Stimulated activated naive CD8-positive, alpha-beta T cell treated with anti-CD3 and anti-CD28 coated beads, Interleukin-15, amount 100 ng/mL, for 72 hours (primary cell): Measurements from ENCODE around the gene SUSD4.

Experiments used
- ATAC-seq: fragments of 150-1000 bp; cut with Tn5 transposase; 2 replicates; pipeline ENCODE4 v1.10.0; 2021; ENCODE audit warnings: mild to moderate bottlenecking, moderate library complexity
- DNase-seq, 2 donors: peaks; one replicate each; pipeline ENCODE4 v3.0.0; 2021 to 2022
- H3K27ac Mint-ChIP-seq, 2 donors: one replicate each; pipeline ENCODE4 v1.8.0; 2022; ENCODE audit warnings: mild to moderate bottlenecking in 2 of 2, mixed read lengths in 2 of 2, moderate library complexity in 2 of 2
- H3K27me3 Mint-ChIP-seq: one replicate; pipeline ENCODE4 v1.8.0; 2022; ENCODE audit warnings: mixed read lengths
- H3K4me1 Mint-ChIP-seq: one replicate; pipeline ENCODE4 v1.8.0; 2022; ENCODE audit warnings: mild to moderate bottlenecking, mixed read lengths
- H3K4me3 Mint-ChIP-seq, 2 donors: one replicate each; pipeline ENCODE4 v1.8.0; 2022; ENCODE audit warnings: mild to moderate bottlenecking in 2 of 2, mixed read lengths in 2 of 2, moderate library complexity in 1 of 2
- H3K9me3 Mint-ChIP-seq, 2 donors: one replicate each; pipeline ENCODE4 v1.8.0; 2022; ENCODE audit warnings: mixed read lengths in 2 of 2

Gene SUSD4

GRCh38 chr1:223386013-223386412, 22.0 kb upstream of the SUSD4 start:
- Mint-ChIP-seq H3K9me3 (no peaks in the 10 kb centered on the region), H3K27ac (no peak overlapping the region), H3K4me1 (no peaks in the 10 kb centered on the region), H3K4me3 (no peak overlapping the region), H3K27me3 (peaks cover 14% of the 10 kb centered on the region)
- DNase-seq (no peak), ATAC-seq (no peak)

- Mint-ChIP-seq H3K9me3 (peaks cover 13% of the 10 kb centered on the region in 2 donors), H3K27me3 (peaks cover 8% of the 10 kb centered on the region)
Measured at GRCh38 chr1:223378754-223379153, 14.8 kb upstream of the SUSD4 start.

GRCh38 chr1:223374064-223374610, 10.2 kb upstream of the SUSD4 start:
- H3K27ac Mint-ChIP-seq = no peak overlapping the region
- no peak overlapping the region for H3K4me3 Mint-ChIP-seq
- H3K4me1 Mint-ChIP-seq = no peaks in the 10 kb centered on the region
- ATAC-seq (no peak), DNase-seq (no peak)
- peaks cover 8% of the 10 kb centered on the region for H3K27me3 Mint-ChIP-seq
- peaks cover 13 to 15% of the 10 kb centered on the region in 2 donors for H3K9me3 Mint-ChIP-seq

More at GRCh38 chr1:223378754-223379153, 14.8 kb upstream of the SUSD4 start:
- no peak for ATAC-seq
- DNase-seq = no peak
- Mint-ChIP-seq H3K4me3 (no peak overlapping the region), H3K27ac (no peak overlapping the region), H3K4me1 (no peaks in the 10 kb centered on the region)

GRCh38 chr1:223364685-223365382, 858 bp upstream of the SUSD4 start:
- H3K27me3 Mint-ChIP-seq = peaks cover 38% of the 10 kb centered on the region
- ATAC-seq (peak; percentile 33), DNase-seq (peak; percentile 13 to 33)
- H3K4me1 Mint-ChIP-seq = peaks cover 26% of the 10 kb centered on the region
- H3K4me3 Mint-ChIP-seq = peak overlapping the region; percentile 76 to 85
- H3K27ac Mint-ChIP-seq = peak overlapping the region in 1 of 2 donors; percentile 59
- H3K9me3 Mint-ChIP-seq = no peaks in the 10 kb centered on the region

- peaks cover 38% of the 10 kb centered on the region for H3K27me3 Mint-ChIP-seq
- H3K4me3 Mint-ChIP-seq = peak overlapping the region; percentile 93 to 96
- ATAC-seq = peak; percentile 60
- H3K27ac Mint-ChIP-seq = no peak overlapping the region
- H3K9me3 Mint-ChIP-seq = no peaks in the 10 kb centered on the region
- peak; percentile 13 to 21 for DNase-seq
- peaks cover 26% of the 10 kb centered on the region for H3K4me1 Mint-ChIP-seq
Measured at GRCh38 chr1:223363057-223363855, 720 bp downstream of the SUSD4 start.

GRCh38 chr1:223358826-223359225, 5.2 kb downstream of the SUSD4 start:
- H3K4me3 Mint-ChIP-seq = no peak overlapping the region
- H3K9me3 Mint-ChIP-seq = no peaks in the 10 kb centered on the region

GRCh38 chr1:223355699-223356098, 8.3 kb downstream of the SUSD4 start:
- no peaks in the 10 kb centered on the region for H3K27me3 Mint-ChIP-seq

More at GRCh38 chr1:223358826-223359225, 5.2 kb downstream of the SUSD4 start:
- Mint-ChIP-seq H3K27me3 (peaks cover 16% of the 10 kb centered on the region), H3K4me1 (peaks cover 16% of the 10 kb centered on the region), H3K27ac (no peak overlapping the region)
- ATAC-seq (no peak), DNase-seq (no peak)

GRCh38 chr1:223353939-223354338, 10.0 kb downstream of the SUSD4 start:
- Mint-ChIP-seq H3K4me3 (no peak overlapping the region), H3K4me1 (no peaks in the 10 kb centered on the region), H3K9me3 (no peaks in the 10 kb centered on the region), H3K27ac (no peak overlapping the region), H3K27me3 (no peaks in the 10 kb centered on the region)
- ATAC-seq (no peak), DNase-seq (no peak)

More at GRCh38 chr1:223355699-223356098, 8.3 kb downstream of the SUSD4 start:
- Mint-ChIP-seq H3K4me3 (no peak overlapping the region), H3K4me1 (no peaks in the 10 kb centered on the region), H3K27ac (no peak overlapping the region), H3K9me3 (no peaks in the 10 kb centered on the region)
- DNase-seq (no peak), ATAC-seq (no peak)

- DNase-seq (no peak), ATAC-seq (no peak)
- Mint-ChIP-seq H3K9me3 (no peaks in the 10 kb centered on the region), H3K4me3 (no peak overlapping the region), H3K27me3 (no peaks in the 10 kb centered on the region), H3K4me1 (no peaks in the 10 kb centered on the region), H3K27ac (peak overlapping the region in 1 of 2 donors; percentile 38)
Measured at GRCh38 chr1:223352944-223353343, 11.0 kb downstream of the SUSD4 start.

GRCh38 chr1:223350361-223350908, 13.5 kb downstream of the SUSD4 start:
- no peaks in the 10 kb centered on the region for H3K9me3 Mint-ChIP-seq
- no peaks in the 10 kb centered on the region for H3K4me1 Mint-ChIP-seq
- ATAC-seq = no peak
- no peak for DNase-seq
- no peak overlapping the region for H3K4me3 Mint-ChIP-seq
- H3K27me3 Mint-ChIP-seq = no peaks in the 10 kb centered on the region
- H3K27ac Mint-ChIP-seq = no peak overlapping the region

GRCh38 chr1:223349241-223349640, 14.7 kb downstream of the SUSD4 start:
- DNase-seq (no peak), ATAC-seq (no peak)
- Mint-ChIP-seq H3K9me3 (no peaks in the 10 kb centered on the region), H3K4me1 (no peaks in the 10 kb centered on the region), H3K27me3 (no peaks in the 10 kb centered on the region), H3K4me3 (no peak overlapping the region), H3K27ac (no peak overlapping the region)

- Mint-ChIP-seq H3K27me3 (no peaks in the 10 kb centered on the region), H3K27ac (no peak overlapping the region), H3K4me3 (no peak overlapping the region), H3K4me1 (no peaks in the 10 kb centered on the region), H3K9me3 (no peaks in the 10 kb centered on the region)
- no peak for ATAC-seq
- DNase-seq = no peak
Measured at GRCh38 chr1:223348439-223348838, 15.5 kb downstream of the SUSD4 start.

- H3K4me3 Mint-ChIP-seq = no peak overlapping the region
- no peak overlapping the region for H3K27ac Mint-ChIP-seq
- no peak for ATAC-seq
- H3K27me3 Mint-ChIP-seq = no peaks in the 10 kb centered on the region
- H3K4me1 Mint-ChIP-seq = no peaks in the 10 kb centered on the region
- no peak for DNase-seq
- no peaks in the 10 kb centered on the region for H3K9me3 Mint-ChIP-seq
Measured at GRCh38 chr1:223347583-223347982, 16.4 kb downstream of the SUSD4 start.

GRCh38 chr1:223346311-223346710, 17.7 kb downstream of the SUSD4 start:
- no peaks in the 10 kb centered on the region for H3K9me3 Mint-ChIP-seq
- no peak overlapping the region for H3K4me3 Mint-ChIP-seq
- ATAC-seq = no peak
- H3K27me3 Mint-ChIP-seq = no peaks in the 10 kb centered on the region
- no peak for DNase-seq
- H3K4me1 Mint-ChIP-seq = no peaks in the 10 kb centered on the region
- peak overlapping the region in 1 of 2 donors; percentile 29 for H3K27ac Mint-ChIP-seq

GRCh38 chr1:223345720-223346119, 18.3 kb downstream of the SUSD4 start:
- Mint-ChIP-seq H3K4me3 (no peak overlapping the region), H3K27ac (no peak overlapping the region), H3K4me1 (no peaks in the 10 kb centered on the region), H3K9me3 (no peaks in the 10 kb centered on the region), H3K27me3 (no peaks in the 10 kb centered on the region)
- no peak for DNase-seq
- no peak for ATAC-seq

GRCh38 chr1:223344491-223344890, 19.5 kb downstream of the SUSD4 start:
- Mint-ChIP-seq H3K27me3 (no peaks in the 10 kb centered on the region), H3K27ac (no peak overlapping the region), H3K9me3 (no peaks in the 10 kb centered on the region), H3K4me1 (no peaks in the 10 kb centered on the region), H3K4me3 (no peak overlapping the region)
- ATAC-seq (no peak), DNase-seq (no peak)
